ENCODE data around the gene EHMT1. TPM values are rescaled to one million over a fixed set of nuclear protein-coding genes. Genes with fewer than 3 reads are reported as not detected.
"Not testable (repeated sequence)": the region's sequence is repeated elsewhere in the genome, so short reads cannot be mapped to it uniquely, and the experiment has no call there.

EHMT1 gene
- total and polyA plus RNA-seq, 2 of the 8 experiments (the other 6 are each of a cell fraction or from before 2014, with no cell fraction given) = 95.7 to 163 TPM

GRCh38 chr9:137809726-137810450, 191.1 kb downstream of the EHMT1 start:
- H4K8ac ChIP-seq (ENCODE audit: extremely low read depth, insufficient read depth, low read length); H3K14ac ChIP-seq (ENCODE audit: insufficient read length); H4K20me1 ChIP-seq (replicated peaks in 1 of 2; ENCODE audit: control insufficient read depth in 1 of 2, insufficient read depth in 2 of 2, low read length in 2 of 2); H4K5ac ChIP-seq (ENCODE audit: insufficient read length, low read depth, low read length); H4K91ac ChIP-seq (replicated peaks; ENCODE audit: insufficient read length, low read length); H3K79me2 ChIP-seq (ENCODE audit: control insufficient read depth in 1 of 2, insufficient read depth in 2 of 2, low read length in 2 of 2); H3K4me2 ChIP-seq (ENCODE audit: insufficient read depth in 1 of 2, low read depth in 2 of 2, low read length in 2 of 2); H3K27ac ChIP-seq (ENCODE audit: low read depth, low read length); H3K79me1 ChIP-seq (ENCODE audit: low read depth, low read length); H2BK20ac ChIP-seq (ENCODE audit: low read length); FAIRE-seq; H2BK120ac ChIP-seq (replicated peaks; ENCODE audit: low read depth, low read length); H3K4me3 ChIP-seq (ENCODE audit: extremely low read depth in 1 of 4, insufficient read depth in 2 of 4, low read depth in 3 of 4, low read length in 4 of 4); H3K23me2 ChIP-seq (ENCODE audit: low read depth, low read length); H2AK5ac ChIP-seq (ENCODE audit: low read depth, low read length); H3K4me1 ChIP-seq (replicated peaks in 1 of 4; ENCODE audit: control insufficient read depth in 3 of 4, insufficient read depth in 4 of 4, low read length in 3 of 4); H2BK5ac ChIP-seq (ENCODE audit: low read depth, low read length); H3K9ac ChIP-seq (replicated peaks in 1 of 4; ENCODE audit: extremely low read depth in 1 of 4, low read depth in 3 of 4, low read length in 3 of 4); H3K9me3 ChIP-seq (ENCODE audit: insufficient read depth in 2 of 2, low read depth in 1 of 2, low read length in 1 of 2); H2AFZ ChIP-seq (ENCODE audit: low read length); DNase-seq (ENCODE audit: low read depth in 1 of 2, low spot score in 2 of 2); H3K18ac ChIP-seq (ENCODE audit: extremely low read depth, low read length); POLR2A ChIA-PET (ENCODE audit: partially characterized antibody); H3K23ac ChIP-seq (ENCODE audit: insufficient read length); H2BK15ac ChIP-seq (ENCODE audit: low read length); H3K27me3 ChIP-seq (replicated peaks in 1 of 4; ENCODE audit: control insufficient read depth in 3 of 4, extremely low read depth in 1 of 4, insufficient read depth in 3 of 4, low read length in 3 of 4); H2BK12ac ChIP-seq (ENCODE audit: low read depth, low read length); H3K56ac ChIP-seq (replicated peaks; ENCODE audit: insufficient read length, low read depth, low read length); H3K4ac ChIP-seq (replicated peaks; ENCODE audit: insufficient read length, low read depth, low read length): not testable (repeated sequence)
- H3K36me3 ChIP-seq (ENCODE audit: control insufficient read depth in 2 of 4, insufficient read depth in 4 of 4, low read length in 3 of 4) = peaks cover 4 to 33% (median 22%) of the 10 kb centered on the region in 4 experiments
- 94% methylated on average over 29 of the region's 69 CpGs; no CpG with 5 or more reads in 1 of the 2 experiments for WGBS, 2 experiments (ENCODE audit: extremely low coverage in 1 of 2, insufficient coverage in 1 of 2, insufficient read length in 1 of 2, insufficient replicate concordance in 2 of 2, low coverage in 1 of 2, low lambda C conversion rate in 2 of 2, missing lambda C conversion rate in 1 of 2)
- CTCF ChIA-PET (ENCODE audit: partially characterized antibody) = interaction anchor here (1.2 kb wide), 1 partner anchor 228 kb away, joined by 3 read pairs; no protein-coding TSS in a partner anchor

Data from H1 (cell line).